NCI-H2171 (cell line): Measurements from ENCODE around the gene EFNB3.

Source experiments
- DNase-seq: peaks from one replicate; lab custom pipeline; 2025; lab: John Stamatoyannopoulos, UW

Gene EFNB3

GRCh38 chr17:7717756-7718350 is 12.9 kb downstream of the EFNB3 start:
- no peak for DNase-seq

- DNase-seq = no peak
Measured at GRCh38 chr17:7719661-7720060, 14.7 kb downstream of the EFNB3 start.

- DNase-seq = peak; percentile 78
Measured at GRCh38 chr17:7720125-7720524, 15.1 kb downstream of the EFNB3 start.

- DNase-seq = no peak
Measured at GRCh38 chr17:7721612-7722011, 16.6 kb downstream of the EFNB3 start.

- DNase-seq = no peak
Measured at GRCh38 chr17:7727886-7728285, 22.9 kb downstream of the EFNB3 start.

- no peak for DNase-seq
Measured at GRCh38 chr17:7729816-7730215, 24.8 kb downstream of the EFNB3 start.

GRCh38 chr17:7732981-7733539 is 28.1 kb downstream of the EFNB3 start:
- no peak for DNase-seq

- DNase-seq = no peak
Measured at GRCh38 chr17:7737601-7738000, 32.6 kb downstream of the EFNB3 start.

- DNase-seq = no peak
Measured at GRCh38 chr17:7739746-7740145, 34.7 kb downstream of the EFNB3 start.

GRCh38 chr17:7740481-7741001 is 35.5 kb downstream of the EFNB3 start:
- DNase-seq = no peak

- DNase-seq = no peak
Measured at GRCh38 chr17:7742729-7743128, 37.7 kb downstream of the EFNB3 start.

GRCh38 chr17:7744416-7744815 is 39.4 kb downstream of the EFNB3 start:
- DNase-seq = no peak

- DNase-seq = no peak
Measured at GRCh38 chr17:7745748-7746470, 40.9 kb downstream of the EFNB3 start.

- no peak for DNase-seq
Measured at GRCh38 chr17:7747635-7748071, 42.7 kb downstream of the EFNB3 start.

- DNase-seq = no peak
Measured at GRCh38 chr17:7748076-7748775, 43.2 kb downstream of the EFNB3 start.

GRCh38 chr17:7750321-7750821 is 45.4 kb downstream of the EFNB3 start:
- no peak for DNase-seq

GRCh38 chr17:7754656-7755055 is 49.7 kb downstream of the EFNB3 start:
- DNase-seq = no peak

- DNase-seq = no peak
Measured at GRCh38 chr17:7755095-7755890, 50.3 kb downstream of the EFNB3 start.

- DNase-seq = no peak
Measured at GRCh38 chr17:7756968-7757367, 52.0 kb downstream of the EFNB3 start.
